SK-N-SH treated with all-trans-retinoic acid at 6 μM for 48 hours (cell line): ENCODE data around the gene PAQR8.

ENCODE experiments used
- ATAC-seq: fragments of 200-7000 bp; cut with Tn5 transposase; 3 replicates; pipeline ENCODE4 v1.9.1; 2020; ENCODE audit warnings: mild to moderate bottlenecking, moderate library complexity
- ARNTL ChIP-seq: fragments of 450-650 bp; formaldehyde crosslinking; IDR thresholded peaks from 2 replicates; pipeline ENCODE4 v1.5.0; 2020; ENCODE audit warnings: low read depth, mild to moderate bottlenecking, moderate library complexity, borderline replicate concordance
- BACH2 ChIP-seq: fragments of 250-450 bp; sonication (Bioruptor Pico); IDR thresholded peaks from 2 replicates; pipeline ENCODE4 v1.9.0; 2021; ENCODE audit warnings: mild to moderate bottlenecking, borderline replicate concordance
- CREB5 ChIP-seq: fragments of 250-450 bp; sonication (Bioruptor Pico); IDR thresholded peaks from 2 replicates; pipeline ENCODE4 v1.5.1; 2020; ENCODE audit warnings: low read depth, mild to moderate bottlenecking, moderate library complexity
- CSDC2 ChIP-seq: fragments of 250-450 bp; sonication (Bioruptor Pico); IDR thresholded peaks from 2 replicates; pipeline ENCODE4 v1.5.0; 2020; ENCODE audit warnings: mild to moderate bottlenecking, moderate library complexity
- ESRRG ChIP-seq: fragments of 250-450 bp; sonication (Bioruptor Pico); IDR thresholded peaks from 2 replicates; pipeline ENCODE4 v1.6.1; 2021; ENCODE audit warnings: mild to moderate bottlenecking
- ISL1 ChIP-seq: fragments of 250-450 bp; sonication (Bioruptor Pico); IDR thresholded peaks from 2 replicates; pipeline ENCODE4 v2.1.2; 2022; ENCODE audit warnings: mild to moderate bottlenecking, moderate library complexity
- PPARA ChIP-seq: fragments of 250-450 bp; sonication (Bioruptor Pico); IDR thresholded peaks from 2 replicates; pipeline ENCODE4 v1.5.0; 2020; ENCODE audit warnings: mild to moderate bottlenecking, borderline replicate concordance
- RARB ChIP-seq: fragments of 250-450 bp; sonication (Bioruptor Pico); IDR thresholded peaks from 2 replicates; pipeline ENCODE4 v1.8.0; 2021; ENCODE audit warnings: mild to moderate bottlenecking, moderate library complexity
- SNAI2 ChIP-seq: fragments of 250-450 bp; sonication (Bioruptor Pico); IDR thresholded peaks from 2 replicates; pipeline ENCODE4 v1.5.0; 2020; ENCODE audit warnings: mild to moderate bottlenecking, moderate library complexity
- TCF4 ChIP-seq: fragments of 250-450 bp; sonication (Bioruptor Pico); IDR thresholded peaks from 2 replicates; pipeline ENCODE4 v1.8.0; 2021; ENCODE audit warnings: mild to moderate bottlenecking, moderate library complexity, borderline replicate concordance
- TOX ChIP-seq: fragments of 250-450 bp; sonication (Bioruptor Pico); IDR thresholded peaks from 2 replicates; pipeline ENCODE4 v1.8.0; 2021; ENCODE audit warnings: mild to moderate bottlenecking, moderate library complexity, borderline replicate concordance
- ZC3H10 ChIP-seq: fragments of 250-450 bp; sonication (Bioruptor Pico); IDR thresholded peaks from 2 replicates; pipeline ENCODE4 v1.5.1; 2021; ENCODE audit warnings: mild to moderate bottlenecking, moderate library complexity
- ZFP3 ChIP-seq: fragments of 250-450 bp; sonication (Bioruptor Pico); IDR thresholded peaks from 2 replicates; pipeline ENCODE4 v1.5.0; 2020; ENCODE audit warnings: mild to moderate bottlenecking, moderate library complexity
- ZFP30 ChIP-seq: fragments of 450-650 bp; formaldehyde crosslinking; IDR thresholded peaks from 2 replicates; pipeline ENCODE4 v1.5.0; 2022; ENCODE audit warnings: mild to moderate bottlenecking, moderate library complexity
- ZNF565 ChIP-seq: fragments of 450-650 bp; formaldehyde crosslinking; conservative IDR thresholded peaks from 2 replicates; pipeline ENCODE4 v1.5.0; 2020; ENCODE audit warnings: low read depth, mild to moderate bottlenecking, moderate library complexity
- ZNF70 ChIP-seq: fragments of 450-650 bp; formaldehyde crosslinking; IDR thresholded peaks from 2 replicates; pipeline ENCODE4 v1.5.0; 2020; ENCODE audit warnings: mild to moderate bottlenecking, moderate library complexity
- ZNF8 ChIP-seq: fragments of 450-650 bp; formaldehyde crosslinking; IDR thresholded peaks from 2 replicates; pipeline ENCODE4 v1.5.0; 2020; ENCODE audit warnings: mild to moderate bottlenecking, moderate library complexity
- TF ChIP-seq, protein P1 (sequence below): fragments of 250-450 bp; sonication (Bioruptor Pico); IDR thresholded peaks from 2 replicates; pipeline ENCODE4 v1.5.1; 2021; ENCODE audit warnings: mild to moderate bottlenecking, moderate library complexity
- TF ChIP-seq, protein P2 (sequence below): fragments of 250-450 bp; sonication (Bioruptor Pico); IDR thresholded peaks from 2 replicates; pipeline ENCODE4 v1.5.0; 2020; ENCODE audit warnings: mild to moderate bottlenecking, moderate library complexity
- TF ChIP-seq, protein P3 (sequence below): fragments of 250-450 bp; sonication (Bioruptor Pico); IDR thresholded peaks from 2 replicates; pipeline ENCODE4 v1.8.0; 2021; ENCODE audit warnings: low read depth, mild to moderate bottlenecking, moderate library complexity, borderline replicate concordance
- TF ChIP-seq, protein P4 (sequence below): fragments of 250-450 bp; sonication (Bioruptor Pico); IDR thresholded peaks from 2 replicates; pipeline ENCODE4 v1.8.0; 2020; ENCODE audit warnings: mild to moderate bottlenecking, moderate library complexity, borderline replicate concordance

Gene PAQR8

GRCh38 chr6:52325695-52326471 lies 36.1 kb upstream of the PAQR8 start:
- TF ChIP-seq ZFP30 (CRISPR knock-in tag) (no peak), ISL1 (no peak)
- TF ChIP-seq, protein P1, sequence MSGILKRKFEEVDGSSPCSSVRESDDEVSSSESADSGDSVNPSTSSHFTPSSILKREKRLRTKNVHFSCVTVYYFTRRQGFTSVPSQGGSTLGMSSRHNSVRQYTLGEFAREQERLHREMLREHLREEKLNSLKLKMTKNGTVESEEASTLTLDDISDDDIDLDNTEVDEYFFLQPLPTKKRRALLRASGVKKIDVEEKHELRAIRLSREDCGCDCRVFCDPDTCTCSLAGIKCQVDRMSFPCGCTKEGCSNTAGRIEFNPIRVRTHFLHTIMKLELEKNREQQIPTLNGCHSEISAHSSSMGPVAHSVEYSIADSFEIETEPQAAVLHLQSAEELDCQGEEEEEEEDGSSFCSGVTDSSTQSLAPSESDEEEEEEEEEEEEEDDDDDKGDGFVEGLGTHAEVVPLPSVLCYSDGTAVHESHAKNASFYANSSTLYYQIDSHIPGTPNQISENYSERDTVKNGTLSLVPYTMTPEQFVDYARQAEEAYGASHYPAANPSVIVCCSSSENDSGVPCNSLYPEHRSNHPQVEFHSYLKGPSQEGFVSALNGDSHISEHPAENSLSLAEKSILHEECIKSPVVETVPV (CRISPR knock-in tag): no peak
- no peak for ATAC-seq

GRCh38 chr6:52326540-52327364 lies 35.2 kb upstream of the PAQR8 start:
- no peak for TF ChIP-seq CSDC2 (CRISPR knock-in tag)
- no peak for TF ChIP-seq BACH2 (CRISPR knock-in tag)
- TF ChIP-seq PPARA (CRISPR knock-in tag): no peak
- TF ChIP-seq ESRRG (CRISPR knock-in tag): no peak
- no peak for TF ChIP-seq ZNF70 (CRISPR knock-in tag)
- no peak for TF ChIP-seq ZNF8 (CRISPR knock-in tag)
- no peak for TF ChIP-seq TCF4 (CRISPR knock-in tag)
- TF ChIP-seq TOX (CRISPR knock-in tag): no peak
- TF ChIP-seq, protein P2, sequence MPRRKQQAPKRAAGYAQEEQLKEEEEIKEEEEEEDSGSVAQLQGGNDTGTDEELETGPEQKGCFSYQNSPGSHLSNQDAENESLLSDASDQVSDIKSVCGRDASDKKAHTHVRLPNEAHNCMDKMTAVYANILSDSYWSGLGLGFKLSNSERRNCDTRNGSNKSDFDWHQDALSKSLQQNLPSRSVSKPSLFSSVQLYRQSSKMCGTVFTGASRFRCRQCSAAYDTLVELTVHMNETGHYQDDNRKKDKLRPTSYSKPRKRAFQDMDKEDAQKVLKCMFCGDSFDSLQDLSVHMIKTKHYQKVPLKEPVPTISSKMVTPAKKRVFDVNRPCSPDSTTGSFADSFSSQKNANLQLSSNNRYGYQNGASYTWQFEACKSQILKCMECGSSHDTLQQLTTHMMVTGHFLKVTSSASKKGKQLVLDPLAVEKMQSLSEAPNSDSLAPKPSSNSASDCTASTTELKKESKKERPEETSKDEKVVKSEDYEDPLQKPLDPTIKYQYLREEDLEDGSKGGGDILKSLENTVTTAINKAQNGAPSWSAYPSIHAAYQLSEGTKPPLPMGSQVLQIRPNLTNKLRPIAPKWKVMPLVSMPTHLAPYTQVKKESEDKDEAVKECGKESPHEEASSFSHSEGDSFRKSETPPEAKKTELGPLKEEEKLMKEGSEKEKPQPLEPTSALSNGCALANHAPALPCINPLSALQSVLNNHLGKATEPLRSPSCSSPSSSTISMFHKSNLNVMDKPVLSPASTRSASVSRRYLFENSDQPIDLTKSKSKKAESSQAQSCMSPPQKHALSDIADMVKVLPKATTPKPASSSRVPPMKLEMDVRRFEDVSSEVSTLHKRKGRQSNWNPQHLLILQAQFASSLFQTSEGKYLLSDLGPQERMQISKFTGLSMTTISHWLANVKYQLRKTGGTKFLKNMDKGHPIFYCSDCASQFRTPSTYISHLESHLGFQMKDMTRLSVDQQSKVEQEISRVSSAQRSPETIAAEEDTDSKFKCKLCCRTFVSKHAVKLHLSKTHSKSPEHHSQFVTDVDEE (CRISPR knock-in tag): no peak
- TF ChIP-seq, protein P3, sequence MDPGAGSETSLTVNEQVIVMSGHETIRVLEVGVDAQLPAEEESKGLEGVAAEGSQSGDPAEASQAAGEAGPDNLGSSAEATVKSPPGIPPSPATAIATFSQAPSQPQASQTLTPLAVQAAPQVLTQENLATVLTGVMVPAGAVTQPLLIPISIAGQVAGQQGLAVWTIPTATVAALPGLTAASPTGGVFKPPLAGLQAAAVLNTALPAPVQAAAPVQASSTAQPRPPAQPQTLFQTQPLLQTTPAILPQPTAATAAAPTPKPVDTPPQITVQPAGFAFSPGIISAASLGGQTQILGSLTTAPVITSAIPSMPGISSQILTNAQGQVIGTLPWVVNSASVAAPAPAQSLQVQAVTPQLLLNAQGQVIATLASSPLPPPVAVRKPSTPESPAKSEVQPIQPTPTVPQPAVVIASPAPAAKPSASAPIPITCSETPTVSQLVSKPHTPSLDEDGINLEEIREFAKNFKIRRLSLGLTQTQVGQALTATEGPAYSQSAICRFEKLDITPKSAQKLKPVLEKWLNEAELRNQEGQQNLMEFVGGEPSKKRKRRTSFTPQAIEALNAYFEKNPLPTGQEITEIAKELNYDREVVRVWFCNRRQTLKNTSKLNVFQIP (CRISPR knock-in tag): no peak
- TF ChIP-seq ZFP30 (CRISPR knock-in tag): no peak
- TF ChIP-seq ARNTL (CRISPR knock-in tag): no peak
- TF ChIP-seq ZFP3 (CRISPR knock-in tag): no peak
- TF ChIP-seq, protein P1 (CRISPR knock-in tag): no peak
- no peak for TF ChIP-seq SNAI2 (CRISPR knock-in tag)
- TF ChIP-seq ZC3H10 (CRISPR knock-in tag): no peak
- no peak for TF ChIP-seq RARB (CRISPR knock-in tag)
- TF ChIP-seq, protein P4, sequence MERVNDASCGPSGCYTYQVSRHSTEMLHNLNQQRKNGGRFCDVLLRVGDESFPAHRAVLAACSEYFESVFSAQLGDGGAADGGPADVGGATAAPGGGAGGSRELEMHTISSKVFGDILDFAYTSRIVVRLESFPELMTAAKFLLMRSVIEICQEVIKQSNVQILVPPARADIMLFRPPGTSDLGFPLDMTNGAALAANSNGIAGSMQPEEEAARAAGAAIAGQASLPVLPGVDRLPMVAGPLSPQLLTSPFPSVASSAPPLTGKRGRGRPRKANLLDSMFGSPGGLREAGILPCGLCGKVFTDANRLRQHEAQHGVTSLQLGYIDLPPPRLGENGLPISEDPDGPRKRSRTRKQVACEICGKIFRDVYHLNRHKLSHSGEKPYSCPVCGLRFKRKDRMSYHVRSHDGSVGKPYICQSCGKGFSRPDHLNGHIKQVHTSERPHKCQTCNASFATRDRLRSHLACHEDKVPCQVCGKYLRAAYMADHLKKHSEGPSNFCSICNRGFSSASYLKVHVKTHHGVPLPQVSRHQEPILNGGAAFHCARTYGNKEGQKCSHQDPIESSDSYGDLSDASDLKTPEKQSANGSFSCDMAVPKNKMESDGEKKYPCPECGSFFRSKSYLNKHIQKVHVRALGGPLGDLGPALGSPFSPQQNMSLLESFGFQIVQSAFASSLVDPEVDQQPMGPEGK (CRISPR knock-in tag): no peak
- no peak for ATAC-seq

GRCh38 chr6:52328303-52328662 lies 33.7 kb upstream of the PAQR8 start:
- ATAC-seq: no peak
- TF ChIP-seq ISL1 (no peak), PPARA (CRISPR knock-in tag) (no peak), ZNF565 (CRISPR knock-in tag) (no peak), BACH2 (CRISPR knock-in tag) (no peak), ESRRG (CRISPR knock-in tag) (no peak), CREB5 (CRISPR knock-in tag) (no peak), ZFP30 (CRISPR knock-in tag) (no peak), TOX (CRISPR knock-in tag) (no peak)
- TF ChIP-seq, protein P3 (CRISPR knock-in tag): no peak
